G401.6 (cell line): Measurements from ENCODE around the gene EIF1.
A peak's percentile ranks its signal among the peaks of the same experiment; 100 is the strongest.
"Not testable (repeated sequence)": the region's sequence is repeated elsewhere in the genome, so short reads cannot be mapped to it uniquely, and the experiment has no call there.

Experiments used
- FAIRE-seq: peaks from 2 replicates; lab custom pipeline; 2012; peaks lifted over from hg19 to GRCh38; lab: Jason Lieb, UNC

Gene EIF1

DNA sequence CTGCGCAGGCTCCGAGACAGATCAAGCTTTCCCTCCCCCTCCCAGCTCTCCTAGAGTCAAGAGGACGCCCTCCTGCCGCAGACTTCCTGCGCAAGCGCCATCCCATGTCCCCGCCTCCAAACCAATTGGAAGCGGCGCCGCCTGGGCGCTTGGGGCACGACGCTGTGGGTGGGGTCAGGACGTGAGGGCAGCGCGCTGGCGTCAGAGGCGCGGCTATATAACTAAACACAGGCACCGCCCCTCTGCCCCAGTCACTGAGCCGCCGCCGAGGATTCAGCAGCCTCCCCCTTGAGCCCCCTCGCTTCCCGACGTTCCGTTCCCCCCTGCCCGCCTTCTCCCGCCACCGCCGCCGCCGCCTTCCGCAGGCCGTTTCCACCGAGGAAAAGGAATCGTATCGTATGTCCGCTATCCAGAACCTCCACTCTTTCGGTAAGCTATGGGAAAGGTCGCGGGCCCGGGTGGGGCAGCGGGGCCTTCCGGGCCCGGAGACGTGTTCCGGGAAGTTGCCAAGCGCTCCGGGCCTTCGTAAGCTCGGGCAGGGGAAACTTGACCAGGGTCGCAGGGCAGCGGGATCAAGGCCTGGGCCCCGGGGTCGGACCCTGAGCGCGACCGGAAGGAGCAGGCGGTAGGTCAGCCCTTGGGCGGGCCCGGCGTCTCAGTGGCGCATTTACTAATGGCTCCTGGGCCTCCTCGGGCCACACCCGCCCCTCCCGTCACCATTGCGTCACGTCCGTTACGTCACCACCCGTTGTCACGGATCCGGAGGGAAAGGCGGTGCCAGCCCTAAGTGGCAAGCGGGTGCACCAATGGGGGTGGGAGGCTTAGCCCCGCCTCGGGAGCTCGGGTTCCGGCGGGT lies at the start of gene EIF1:
Gene EIF1 (plus strand): TSS at position 245 of the 856 bp plus-strand sequence. CDS start 154 bp downstream, at position 399.
- FAIRE-seq: peak; percentile 96

GRCh38 chr17:41638941-41639340 lies 49.7 kb upstream of the EIF1 start:
- no peak for FAIRE-seq

DNA sequence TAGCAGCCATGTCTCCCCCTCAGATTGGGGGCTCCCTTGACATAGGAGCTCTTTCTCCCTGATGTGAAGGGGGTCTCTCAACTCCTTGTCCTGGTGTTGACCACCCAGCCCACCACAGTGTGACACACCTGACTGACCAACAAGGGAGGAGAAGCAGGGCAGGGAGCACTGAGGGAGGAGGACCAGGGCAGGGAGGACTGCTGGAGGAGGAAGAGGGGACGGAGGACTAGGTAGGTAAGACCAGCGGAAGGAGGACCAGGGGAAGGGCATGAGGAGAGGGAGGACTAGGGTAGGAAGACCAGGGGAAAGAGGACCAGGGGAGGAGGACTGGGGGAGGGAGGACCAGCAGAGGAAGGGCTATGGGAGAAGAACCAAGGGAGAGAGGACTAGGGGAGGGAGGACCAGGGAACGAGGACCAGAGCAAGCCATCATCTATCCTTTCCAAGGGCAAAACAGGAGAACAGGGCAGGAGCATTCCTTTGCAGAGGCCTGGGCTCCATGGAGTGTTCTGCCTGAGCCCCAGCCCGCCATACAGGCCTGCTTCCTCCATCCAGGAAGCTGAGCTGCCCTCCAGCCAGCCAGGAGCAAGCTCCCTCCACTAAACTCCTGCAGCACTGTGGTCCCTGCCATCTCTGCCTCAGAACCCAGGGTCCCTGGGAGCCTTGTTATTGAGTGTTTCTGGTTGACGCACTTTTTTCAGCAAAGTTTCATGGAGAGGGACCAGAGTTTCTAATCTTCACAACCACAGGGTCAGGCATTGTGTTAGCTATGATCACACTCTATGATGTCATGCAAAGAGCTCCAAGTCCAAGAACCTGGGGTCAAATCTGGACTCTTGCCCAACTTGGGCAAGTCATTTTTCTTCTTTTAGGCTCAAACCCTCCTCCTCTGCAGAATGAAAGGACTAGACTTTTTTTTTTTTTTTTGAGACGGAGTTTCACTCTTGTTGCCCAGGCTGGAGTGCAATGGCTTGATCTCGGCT lies 48.9 kb upstream of the EIF1 start:
- FAIRE-seq: no peak

DNA sequence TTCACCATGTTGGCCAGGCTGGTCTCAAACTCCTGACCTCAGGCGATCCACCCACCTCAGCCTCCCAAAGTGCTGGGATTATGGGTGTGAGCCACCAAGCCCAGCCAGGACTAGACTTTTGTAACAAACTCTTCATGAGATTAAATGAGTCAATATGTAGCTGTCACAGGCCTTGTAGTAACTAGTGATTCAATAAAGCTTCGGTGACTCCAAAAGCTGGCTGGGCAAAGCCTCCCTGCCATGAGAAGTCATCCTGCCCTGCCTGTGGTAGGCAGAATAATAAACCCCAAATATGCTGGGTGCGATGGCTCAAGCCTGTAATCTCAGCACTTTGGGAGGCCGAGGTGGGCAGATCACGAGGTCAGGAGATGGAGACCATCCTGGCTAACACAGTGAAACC lies 48.1 kb upstream of the EIF1 start:
- not testable (repeated sequence) for FAIRE-seq

DNA sequence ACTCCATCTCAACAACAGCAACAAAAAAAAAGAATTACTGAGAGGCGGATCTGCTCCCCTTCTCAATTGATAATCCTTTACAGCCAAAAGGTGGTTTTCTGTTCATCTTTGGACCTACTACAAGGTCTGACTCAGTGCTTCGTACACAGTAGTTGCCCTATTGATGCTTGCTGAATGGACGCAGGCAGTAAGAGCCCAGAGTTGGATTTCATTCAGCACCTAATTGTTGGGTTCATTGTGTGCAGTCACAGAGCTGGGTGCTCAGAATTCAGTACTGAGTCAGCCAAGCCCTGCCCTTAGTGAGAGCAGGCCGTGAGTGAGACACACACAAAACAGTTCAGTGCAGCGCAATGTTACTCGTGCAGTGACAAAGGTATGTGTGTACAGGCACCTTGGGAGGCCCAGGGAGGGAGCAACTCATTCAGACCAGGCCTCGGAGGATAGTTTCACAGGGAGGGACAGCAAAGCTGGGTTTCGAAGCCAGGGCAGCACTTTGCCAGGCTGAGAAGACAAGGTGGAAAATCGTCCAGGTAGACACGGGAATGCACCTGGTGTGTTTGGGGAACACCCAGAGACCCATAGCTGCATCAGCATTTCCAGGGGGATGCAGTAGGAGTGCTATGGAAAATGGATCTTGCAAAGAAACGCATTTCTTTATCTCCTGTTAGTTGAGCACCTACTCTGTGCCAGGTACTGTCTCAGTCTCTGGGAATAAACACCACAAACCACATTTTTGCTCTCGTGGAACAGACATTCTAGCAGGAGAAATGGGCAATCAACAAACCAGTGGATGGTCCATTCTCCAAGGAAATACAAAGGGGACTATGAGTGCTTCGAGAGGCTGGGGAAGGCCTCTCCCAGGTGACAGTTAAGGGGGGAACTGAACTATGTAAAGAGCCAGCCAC lies 46.2 kb upstream of the EIF1 start:
- no peak for FAIRE-seq

GRCh38 chr17:41647038-41647813 lies 41.5 kb upstream of the EIF1 start:
- peak; percentile 97 for FAIRE-seq

DNA sequence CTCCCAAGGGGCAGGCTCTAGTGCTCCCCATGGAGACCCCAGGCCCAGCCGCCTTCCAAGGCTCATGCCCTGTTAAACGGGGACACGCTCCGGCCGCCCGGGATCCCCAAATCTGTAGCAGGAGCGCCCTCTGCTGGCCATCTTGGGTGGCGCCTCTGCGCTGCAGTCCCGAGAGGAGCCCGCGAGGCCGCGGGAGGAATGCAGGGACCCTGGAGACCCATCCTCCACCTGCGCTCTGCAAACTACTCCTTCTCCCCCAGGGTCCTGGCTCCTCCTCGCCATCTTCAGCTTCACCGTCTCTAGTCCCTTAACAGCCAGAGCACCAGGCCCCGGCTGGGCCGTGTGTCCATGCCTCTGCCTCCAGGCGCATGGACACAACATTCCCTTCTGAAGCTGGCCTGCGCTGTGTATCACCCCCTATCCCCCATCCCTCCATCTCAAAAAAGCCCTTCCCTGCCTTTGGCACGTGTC lies 40.7 kb upstream of the EIF1 start:
- FAIRE-seq: peak; percentile 63

- peak; percentile 87 for FAIRE-seq
Measured at GRCh38 chr17:41648411-41649195, 40.1 kb upstream of the EIF1 start.

- FAIRE-seq: no peak
Measured at GRCh38 chr17:41649923-41650519, 38.7 kb upstream of the EIF1 start.

DNA sequence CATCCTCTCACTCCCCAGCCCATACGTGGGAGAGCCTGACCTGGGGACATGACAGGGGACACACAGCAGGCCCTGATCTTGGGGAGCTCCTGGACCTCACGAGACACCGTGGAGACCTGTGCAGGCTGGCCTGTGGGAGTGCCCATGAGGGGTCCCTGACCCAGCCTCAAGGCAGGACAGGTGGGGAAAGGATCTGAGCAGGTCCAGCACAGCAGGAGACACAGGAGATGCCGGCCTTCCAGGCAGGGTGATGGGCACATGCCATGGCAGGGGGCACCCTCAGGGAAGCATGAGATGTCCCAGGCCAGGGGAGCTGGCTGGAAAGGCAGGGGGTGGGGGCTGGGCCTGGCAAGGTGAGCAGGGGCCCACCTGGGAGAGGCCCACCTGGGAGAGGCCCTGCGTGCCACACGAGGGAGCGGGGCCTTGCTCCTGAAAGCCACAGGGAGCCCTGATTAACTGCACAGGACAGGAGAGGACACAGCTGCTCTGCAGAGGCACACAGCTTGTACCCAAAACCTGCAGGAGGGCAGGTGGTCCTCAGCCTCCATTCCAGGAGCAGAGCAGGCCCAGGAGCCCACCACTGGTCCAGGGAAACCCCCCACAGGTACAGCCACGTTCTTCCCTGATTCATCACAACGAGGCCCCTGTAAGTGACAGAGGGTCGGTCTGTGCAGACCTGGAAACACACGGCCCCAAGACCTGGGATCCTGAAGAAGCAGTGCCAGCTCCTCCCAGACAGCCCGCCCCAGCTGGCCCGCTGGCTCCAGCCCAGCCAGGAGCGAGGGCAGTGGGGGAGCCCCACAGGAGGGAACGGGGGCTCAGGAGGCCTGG lies 37.7 kb upstream of the EIF1 start:
- no peak for FAIRE-seq

DNA sequence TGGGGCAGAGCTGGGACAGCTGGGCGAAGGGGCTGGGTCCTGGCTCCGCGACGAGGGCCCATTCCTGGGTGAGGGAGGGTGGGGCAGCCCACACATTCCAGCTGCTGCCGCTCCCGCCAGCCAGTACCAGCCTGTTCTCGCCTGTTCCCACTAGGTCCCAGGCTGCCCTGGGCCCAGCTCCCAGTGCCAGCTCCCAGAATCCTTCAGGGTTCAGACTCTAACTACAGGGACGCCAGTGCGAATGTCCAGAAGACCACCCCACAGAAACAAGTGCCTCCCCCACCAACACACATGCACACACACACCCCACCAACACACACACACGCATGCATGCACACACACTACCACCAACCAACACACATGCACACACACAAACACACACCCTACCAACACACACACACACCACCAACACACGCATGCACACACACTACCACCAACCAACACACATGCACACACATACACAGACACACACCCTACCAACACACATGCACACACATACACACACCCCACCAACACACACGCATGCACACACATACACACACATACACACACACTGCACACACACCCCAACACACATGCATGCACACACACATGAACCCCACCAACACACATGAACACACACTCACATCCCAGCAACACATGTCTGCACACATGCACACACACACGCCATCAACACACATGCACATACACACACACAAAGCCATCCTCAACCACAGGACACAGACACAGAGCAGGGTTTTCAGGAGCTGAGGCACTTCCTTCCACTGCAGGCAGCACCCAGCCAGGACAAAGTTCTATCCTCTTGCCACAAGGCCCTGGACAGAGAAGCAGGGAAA lies 36.8 kb upstream of the EIF1 start:
- no peak for FAIRE-seq

GRCh38 chr17:41652461-41652970 lies 36.2 kb upstream of the EIF1 start:
- FAIRE-seq: no peak

- no peak for FAIRE-seq
Measured at GRCh38 chr17:41653421-41653820, 35.3 kb upstream of the EIF1 start.

GRCh38 chr17:41653892-41654677 lies 34.6 kb upstream of the EIF1 start:
- FAIRE-seq: no peak

DNA sequence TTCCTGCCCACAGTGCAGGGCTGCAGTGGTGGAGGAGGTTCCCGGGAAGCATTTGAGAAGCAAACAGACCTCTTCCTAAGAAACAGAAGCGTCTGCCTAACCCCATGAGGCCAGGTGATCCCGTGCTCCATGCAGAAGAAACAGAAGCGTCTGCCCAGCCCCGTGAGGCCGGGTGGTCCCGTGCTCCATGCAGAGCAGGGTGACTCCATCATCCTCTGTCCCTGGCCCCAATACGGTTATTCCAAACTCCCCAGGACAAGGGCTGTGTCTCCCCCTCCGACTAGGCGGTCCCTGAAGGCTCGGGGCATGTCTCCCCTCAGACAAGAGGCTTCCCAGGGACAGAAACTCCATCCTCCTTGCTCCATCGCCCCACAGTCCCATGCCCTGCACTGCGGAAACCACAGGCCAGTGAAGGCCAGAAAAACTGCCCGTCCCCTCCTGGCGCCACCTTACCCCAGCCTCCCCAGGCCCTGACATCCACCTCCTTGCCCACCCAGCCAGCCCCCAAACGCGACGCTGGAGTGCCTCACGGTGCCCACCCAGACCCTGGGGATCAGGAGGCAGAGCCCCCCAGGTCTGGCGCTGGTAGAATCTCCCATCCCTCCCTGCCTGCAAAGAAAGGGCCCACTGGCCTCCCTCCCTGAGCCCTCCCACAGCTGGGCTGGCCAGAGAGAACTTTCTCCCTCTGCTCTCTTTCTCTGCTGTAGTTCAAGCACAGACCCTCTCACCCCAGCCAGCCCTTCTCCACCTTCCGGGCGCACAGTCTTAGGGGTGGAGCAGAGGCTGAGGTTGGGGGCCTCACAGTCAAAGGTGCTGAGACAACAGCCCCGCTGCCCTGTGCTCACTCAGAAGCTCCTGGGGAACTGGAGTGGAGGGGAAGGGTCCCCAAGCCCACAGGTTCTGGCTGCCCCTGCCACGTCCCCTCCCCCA lies 33.7 kb upstream of the EIF1 start:
- no peak for FAIRE-seq
